Skeletal muscle tissue (tissue), 4 donors: ENCODE data around the gene NANOS3. TPM values are rescaled to one million over a fixed set of nuclear protein-coding genes. Genes with fewer than 3 reads are reported as not detected.

Experiments
- H3K27ac ChIP-seq: one replicate; pipeline ENCODE4 v1.7.0; 2013; ENCODE audit warnings: mild to moderate bottlenecking, low read depth, low read length, inconsistent platforms
- H3K27me3 ChIP-seq, 3 donors: one replicate each; pipeline ENCODE4 v1.7.0; 2013; ENCODE audit warnings: low read length in 3 of 3; ENCODE audit not compliant: control insufficient read depth in 3 of 3, insufficient read depth in 3 of 3
- H3K36me3 ChIP-seq, 3 donors: one replicate each; pipeline ENCODE4 v1.7.0; 2013; ENCODE audit warnings: low read length in 3 of 3; ENCODE audit not compliant: control insufficient read depth in 3 of 3, insufficient read depth in 3 of 3
- H3K4me1 ChIP-seq, 3 donors: one replicate each; pipeline ENCODE4 v1.7.0; 2013; ENCODE audit warnings: low read length in 3 of 3, mild to moderate bottlenecking in 3 of 3; ENCODE audit not compliant: control insufficient read depth in 3 of 3, insufficient read depth in 3 of 3
- H3K4me3 ChIP-seq, 3 donors: one replicate each; pipeline ENCODE4 v1.7.0; 2013; ENCODE audit warnings: low read length in 3 of 3
- H3K9ac ChIP-seq, 3 donors: one replicate each; pipeline ENCODE4 v1.7.0; 2013; ENCODE audit warnings: low read length in 3 of 3, mild to moderate bottlenecking in 3 of 3, moderate library complexity in 2 of 3, low read depth in 1 of 3
- H3K9me3 ChIP-seq, 3 donors: one replicate each; pipeline ENCODE4 v1.7.0; 2013; ENCODE audit warnings: low read length in 3 of 3; ENCODE audit not compliant: control insufficient read depth in 3 of 3
- total RNA-seq: library from RNA; depleted of rRNA; stranded (reverse); fragments of >200 nt; gene quantifications from one replicate; pipeline ENCODE4 v1.2.3, GENCODE V29; 2014
- donor health status: Osteomylitis.

NANOS3 gene
- total RNA-seq, 1 donor from 2014 or later, result not detected

DNA sequence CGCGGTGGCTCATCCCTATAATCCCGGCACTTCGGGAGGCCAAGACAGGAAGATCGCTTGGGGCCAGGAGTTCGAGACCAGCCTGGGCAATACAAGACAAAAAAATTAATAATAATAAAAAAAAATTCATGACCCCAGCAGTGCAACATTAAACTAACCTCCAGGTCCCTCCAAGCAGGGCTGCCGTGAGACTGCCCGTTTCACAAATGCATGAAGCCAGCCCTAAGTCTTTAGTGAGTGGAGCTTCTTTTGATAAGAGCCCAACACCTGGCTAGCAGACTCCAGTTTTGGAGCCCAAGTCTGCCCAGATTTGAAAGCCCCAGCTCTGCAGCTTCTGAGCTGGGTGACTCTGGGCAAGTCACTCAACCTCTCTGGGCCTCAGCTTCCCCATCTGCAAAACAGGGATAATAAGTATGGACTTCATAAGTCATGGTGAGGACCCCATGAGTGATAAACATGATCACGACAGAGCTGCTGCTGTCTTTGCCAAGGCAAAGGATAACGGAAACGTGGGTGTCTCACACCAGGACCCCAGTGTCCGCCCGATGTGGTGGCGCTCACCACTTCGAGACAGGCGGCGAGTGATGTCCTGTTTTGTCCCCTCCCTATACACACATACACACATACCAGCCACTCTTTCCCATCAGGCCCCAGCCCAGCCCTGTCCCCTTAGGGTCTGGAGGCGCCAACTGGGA, 38.4 kb upstream of the NANOS3 start:
- peak overlapping the region; percentile 96 for H3K27ac ChIP-seq
- peak overlapping the region; percentile 83 to 100 (median 98) for H3K9ac ChIP-seq
- no peaks in the 10 kb centered on the region for H3K27me3 ChIP-seq
- peaks cover 65 to 75% (median 68%) of the 10 kb centered on the region in 3 donors for H3K4me1 ChIP-seq
- peaks cover 16 to 30% (median 19%) of the 10 kb centered on the region in 3 donors for H3K36me3 ChIP-seq
- H3K4me3 ChIP-seq, result peak overlapping the region; percentile 75 to 94 (median 77)
- no peaks in the 10 kb centered on the region for H3K9me3 ChIP-seq

DNA sequence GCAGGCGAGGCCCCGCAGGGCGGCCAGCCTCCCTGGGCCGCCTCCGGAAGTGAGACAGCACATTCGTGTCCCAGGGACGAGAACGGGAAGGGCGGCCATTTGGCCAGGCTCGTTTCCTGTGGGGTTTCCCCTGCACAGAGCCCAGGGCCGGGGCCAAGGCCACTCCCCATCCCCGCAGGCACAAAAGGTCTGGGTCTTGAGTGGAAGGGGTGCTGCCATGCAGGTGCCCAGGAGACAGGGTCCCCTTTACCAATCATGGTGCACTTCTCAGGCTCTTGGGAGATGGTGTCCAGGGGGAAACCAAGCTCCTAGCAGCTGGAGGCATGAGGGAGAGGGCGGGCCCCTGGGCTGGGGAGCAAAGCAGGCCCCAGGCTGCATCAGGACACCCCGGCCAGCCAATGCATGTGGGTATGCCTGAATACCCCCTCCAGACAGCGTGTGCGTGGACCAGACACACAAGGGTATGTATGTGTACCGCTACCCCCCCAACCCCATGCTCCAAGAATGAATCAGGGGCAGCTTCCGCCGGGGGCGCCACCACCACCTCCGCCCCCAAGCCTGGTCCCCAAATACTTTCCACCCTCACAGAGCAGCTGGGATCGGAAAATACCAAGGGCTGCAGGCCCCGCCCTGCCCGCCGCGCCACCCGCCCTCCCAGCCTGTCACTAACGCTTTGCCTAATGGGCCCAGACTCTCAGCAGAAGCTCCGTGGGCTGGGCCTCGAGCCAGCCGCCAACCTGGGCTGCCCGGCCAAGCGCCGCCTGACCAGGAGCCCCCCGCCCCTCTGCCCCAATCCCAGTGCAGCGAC, 37.6 kb upstream of the NANOS3 start:
- H3K4me3 ChIP-seq, result peak overlapping the region; percentile 77 to 94 (median 88)
- peaks cover 62 to 71% (median 64%) of the 10 kb centered on the region in 3 donors for H3K4me1 ChIP-seq
- peak overlapping the region; percentile 83 to 100 (median 98) for H3K9ac ChIP-seq
- H3K27ac ChIP-seq, result peak overlapping the region; percentile 96
- no peaks in the 10 kb centered on the region for H3K9me3 ChIP-seq
- peaks cover 13 to 25% (median 15%) of the 10 kb centered on the region in 3 donors for H3K36me3 ChIP-seq
- no peaks in the 10 kb centered on the region for H3K27me3 ChIP-seq

DNA sequence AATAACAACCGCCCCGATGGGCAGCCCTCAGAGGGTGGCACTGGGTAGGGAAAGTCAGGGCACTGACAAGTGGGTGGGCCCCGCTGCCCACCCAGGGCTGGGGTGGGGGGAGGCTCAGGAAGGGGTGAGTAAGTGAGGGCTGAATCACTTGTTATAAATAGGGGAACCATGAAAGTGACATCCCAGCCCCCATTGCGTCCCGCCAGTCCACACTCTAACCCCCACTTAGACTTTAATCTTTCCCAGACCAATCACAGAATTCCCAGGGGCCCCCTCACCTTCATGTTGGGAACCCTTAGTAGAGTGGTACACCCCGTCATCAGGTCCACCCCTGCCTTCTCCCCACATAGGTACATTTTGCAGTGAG, 37.0 kb upstream of the NANOS3 start:
- H3K27ac ChIP-seq, result peak overlapping the region; percentile 96
- peaks cover 58 to 65% (median 58%) of the 10 kb centered on the region in 3 donors for H3K4me1 ChIP-seq
- H3K9me3 ChIP-seq, result no peaks in the 10 kb centered on the region
- peak overlapping the region; percentile 83 to 100 (median 98) for H3K9ac ChIP-seq
- H3K27me3 ChIP-seq, result no peaks in the 10 kb centered on the region
- peaks cover 9 to 21% (median 11%) of the 10 kb centered on the region in 3 donors for H3K36me3 ChIP-seq
- peak overlapping the region; percentile 77 to 94 (median 88) for H3K4me3 ChIP-seq

GRCh38 chr19:13840305-13841085, 36.4 kb upstream of the NANOS3 start:
- peak overlapping the region; percentile 83 to 100 (median 98) for H3K9ac ChIP-seq
- H3K4me3 ChIP-seq, result peak overlapping the region; percentile 77 to 94 (median 88)
- no peaks in the 10 kb centered on the region for H3K27me3 ChIP-seq
- H3K4me1 ChIP-seq, result peaks cover 56 to 62% (median 56%) of the 10 kb centered on the region in 3 donors
- H3K36me3 ChIP-seq, result peaks cover 9 to 20% (median 11%) of the 10 kb centered on the region in 3 donors
- H3K27ac ChIP-seq, result peak overlapping the region; percentile 96
- H3K9me3 ChIP-seq, result no peaks in the 10 kb centered on the region

- H3K9ac ChIP-seq, result peak overlapping the region; percentile 83 to 100 (median 98)
- peaks cover 49 to 57% (median 50%) of the 10 kb centered on the region in 3 donors for H3K4me1 ChIP-seq
- no peaks in the 10 kb centered on the region for H3K9me3 ChIP-seq
- peak overlapping the region; percentile 77 to 94 (median 88) for H3K4me3 ChIP-seq
- no peaks in the 10 kb centered on the region for H3K27me3 ChIP-seq
- H3K27ac ChIP-seq, result peak overlapping the region; percentile 96
- peaks cover 5 to 12% (median 7%) of the 10 kb centered on the region in 3 donors for H3K36me3 ChIP-seq
Measured at GRCh38 chr19:13841086-13841961, 35.6 kb upstream of the NANOS3 start.

DNA sequence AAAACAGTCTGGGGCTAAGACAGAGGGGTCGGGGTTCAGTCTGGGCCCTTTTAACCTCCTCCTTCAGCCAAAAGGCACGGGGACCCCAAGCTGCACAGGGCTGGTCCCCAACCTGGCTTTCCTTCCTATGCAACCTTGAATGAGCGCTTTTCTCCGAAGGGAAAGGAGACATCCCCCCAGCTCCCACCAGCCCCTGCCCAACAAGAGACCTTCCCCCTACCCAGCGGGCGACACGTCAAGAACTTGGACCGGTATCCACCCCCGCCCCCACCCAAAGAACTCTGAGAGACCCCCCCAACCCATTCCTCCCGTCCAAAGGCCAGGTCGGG, 35.0 kb upstream of the NANOS3 start:
- Histone ChIP-seq H3K9ac (peak overlapping the region; percentile 83 to 100 (median 98)), H3K27me3 (no peaks in the 10 kb centered on the region), H3K4me3 (peak overlapping the region; percentile 77 to 94 (median 88)), H3K4me1 (peaks cover 49 to 57% (median 50%) of the 10 kb centered on the region in 3 donors), H3K36me3 (peaks cover 0 to 7% (median 6%) of the 10 kb centered on the region in 3 donors), H3K27ac (peak overlapping the region; percentile 96), H3K9me3 (no peaks in the 10 kb centered on the region)

DNA sequence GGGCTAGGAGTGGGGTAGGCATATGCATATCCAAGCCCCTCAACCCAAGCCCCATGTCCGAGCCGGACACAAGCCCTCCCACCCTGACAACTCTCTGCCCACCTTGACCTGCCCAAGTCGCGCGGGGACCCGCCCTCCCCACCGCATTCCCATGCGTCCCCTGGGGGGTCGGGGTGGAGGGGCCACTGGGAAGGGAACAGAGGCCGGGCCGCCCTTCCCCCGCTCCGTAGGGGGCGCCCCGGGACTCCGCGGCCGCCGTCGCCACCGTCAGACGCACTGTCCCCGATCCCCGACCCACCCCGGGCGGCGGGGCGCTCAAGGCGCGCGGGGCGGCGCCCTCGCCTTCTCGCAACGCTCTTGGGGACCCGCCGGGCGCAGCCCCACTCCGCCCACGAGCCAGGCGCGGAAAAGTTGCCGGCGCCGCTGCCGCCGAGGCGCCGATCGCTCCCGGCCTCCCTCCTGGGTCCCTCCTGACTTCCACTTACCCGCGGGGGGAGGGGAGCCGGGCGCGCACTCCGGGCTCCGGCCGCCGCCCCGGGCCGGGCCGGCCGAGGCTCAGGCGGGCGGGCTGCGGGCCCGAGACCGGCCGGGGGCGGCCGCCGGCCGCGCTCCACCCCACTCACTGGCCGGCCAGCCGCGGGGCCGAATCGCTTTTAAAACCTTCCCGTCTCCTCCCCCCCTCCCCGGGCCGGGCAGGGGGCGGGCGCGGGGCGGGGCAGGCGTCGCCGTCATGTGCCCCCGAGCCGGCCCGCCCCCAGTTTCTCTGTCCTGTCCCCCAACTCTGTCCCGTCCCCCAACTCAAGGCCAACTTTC, 34.4 kb upstream of the NANOS3 start:
- peak overlapping the region; percentile 95 to 100 (median 98) for H3K9ac ChIP-seq
- no peaks in the 10 kb centered on the region for H3K9me3 ChIP-seq
- peaks cover 0 to 6% (median 6%) of the 10 kb centered on the region in 3 donors for H3K36me3 ChIP-seq
- H3K4me1 ChIP-seq, result peaks cover 45 to 54% (median 47%) of the 10 kb centered on the region in 3 donors
- peak overlapping the region; percentile 77 to 94 (median 88) for H3K4me3 ChIP-seq
- no peaks in the 10 kb centered on the region for H3K27me3 ChIP-seq
- peak overlapping the region; percentile 96 for H3K27ac ChIP-seq

DNA sequence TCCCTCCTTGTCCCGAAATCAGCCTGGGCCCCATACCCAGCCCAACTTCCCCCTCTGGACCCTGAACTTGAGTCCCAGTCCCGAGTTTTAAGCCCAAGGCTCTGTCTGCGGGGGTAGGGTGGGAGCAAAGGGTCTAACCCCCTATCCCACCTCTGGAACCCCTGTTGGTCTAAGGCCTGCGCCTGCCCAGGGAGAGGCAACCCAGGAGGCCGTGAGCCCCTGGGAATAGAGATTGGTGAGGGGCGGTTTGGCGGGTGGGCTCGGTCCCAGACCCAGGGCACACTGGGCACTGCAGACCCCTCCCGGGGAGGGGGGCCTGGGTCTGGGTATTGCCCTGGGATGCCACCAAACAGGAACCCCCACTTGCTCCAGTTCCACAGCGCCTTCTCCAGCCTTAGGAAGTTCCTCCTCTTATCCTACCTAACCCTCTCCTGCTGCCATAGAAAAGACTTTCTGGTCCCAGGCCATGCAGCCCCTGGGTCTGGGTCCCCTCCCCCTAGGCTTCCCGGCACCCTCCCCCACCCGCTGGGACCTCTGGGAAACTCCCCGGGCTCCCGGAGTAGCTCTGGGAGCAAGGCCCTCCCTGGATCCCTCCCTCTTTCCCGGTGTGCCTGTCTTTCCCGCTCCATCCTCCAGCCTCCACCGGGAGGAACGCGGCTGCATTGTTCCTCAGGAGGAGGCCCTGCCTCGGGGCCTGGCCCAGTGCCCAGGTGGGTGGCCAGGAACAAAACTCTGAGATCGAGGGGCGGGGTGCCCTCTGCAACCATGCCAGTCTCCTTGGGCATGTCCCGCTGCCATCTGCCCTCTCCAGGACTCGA, 33.6 kb upstream of the NANOS3 start:
- Histone ChIP-seq H3K9me3 (no peaks in the 10 kb centered on the region), H3K4me3 (peak overlapping the region; percentile 72 to 87 (median 82)), H3K27me3 (no peaks in the 10 kb centered on the region), H3K36me3 (peaks cover 0 to 6% (median 3%) of the 10 kb centered on the region in 3 donors), H3K9ac (peak overlapping the region; percentile 95 to 98 (median 95)), H3K4me1 (peaks cover 42 to 51% (median 46%) of the 10 kb centered on the region in 3 donors), H3K27ac (peak overlapping the region; percentile 96)
